Endodermal cell (in vitro differentiated cells): Measurements from ENCODE around the gene CD164. TPM values are rescaled to one million over a fixed set of nuclear protein-coding genes. Genes with fewer than 3 reads are reported as not detected.

ENCODE experiments used
- DNase-seq: peaks from one replicate; pipeline ENCODE4 v3.0.0-alpha.2; 2017
- H3K27ac ChIP-seq: 2 replicates; pipeline ENCODE4 v1.5.1; 2013; ENCODE audit warnings: mild to moderate bottlenecking, low read depth, low read length, moderate library complexity
- H3K27me3 ChIP-seq: 2 replicates; pipeline ENCODE4 v1.6.1; 2013; ENCODE audit warnings: mild to moderate bottlenecking, low read length, moderate library complexity; ENCODE audit not compliant: insufficient read depth, control insufficient read depth, poor library complexity, severe bottlenecking
- H3K36me3 ChIP-seq: 2 replicates; pipeline ENCODE4 v1.7.0; 2013; ENCODE audit warnings: mild to moderate bottlenecking, low read length, moderate library complexity; ENCODE audit not compliant: control insufficient read depth, insufficient read depth
- H3K4me1 ChIP-seq: one replicate; pipeline ENCODE4 v1.7.0; 2013; ENCODE audit warnings: low read length; ENCODE audit not compliant: control insufficient read depth, insufficient read depth
- H3K4me3 ChIP-seq: 2 replicates; pipeline ENCODE4 v1.5.1; 2013; ENCODE audit warnings: mild to moderate bottlenecking, low read length, moderate library complexity
- H3K9ac ChIP-seq: 2 replicates; pipeline ENCODE4 v1.6.1; 2013; ENCODE audit warnings: mild to moderate bottlenecking, low read length, moderate library complexity; ENCODE audit not compliant: poor library complexity, severe bottlenecking; ENCODE audit errors: extremely low read depth
- H3K9me3 ChIP-seq: 2 replicates; pipeline ENCODE4 v1.6.1; 2013; ENCODE audit warnings: mild to moderate bottlenecking, low read length, moderate library complexity; ENCODE audit not compliant: control insufficient read depth
- H3K27ac Mint-ChIP-seq: 2 replicates; pipeline ENCODE4 v1.8.0; 2020; ENCODE audit warnings: mixed read lengths
- H3K27me3 Mint-ChIP-seq: 2 replicates; pipeline ENCODE4 v1.8.0; 2021; ENCODE audit warnings: mild to moderate bottlenecking, mixed read lengths; ENCODE audit not compliant: insufficient read depth
- H3K36me3 Mint-ChIP-seq: 2 replicates; pipeline ENCODE4 v1.8.0; 2020; ENCODE audit warnings: low read depth, mixed read lengths
- H3K4me1 Mint-ChIP-seq: 2 replicates; pipeline ENCODE4 v1.8.0; 2020; ENCODE audit warnings: mixed read lengths
- H3K4me3 Mint-ChIP-seq: 2 replicates; pipeline ENCODE4 v1.8.0; 2020; ENCODE audit warnings: mild to moderate bottlenecking, moderate library complexity, mixed read lengths
- H3K9me3 Mint-ChIP-seq: 2 replicates; pipeline ENCODE4 v1.8.0; 2020; ENCODE audit warnings: mild to moderate bottlenecking, mixed read lengths
- WGBS, 2 experiments: methylation state at CpG; one replicate each; pipeline versions ENCODE4 v1.1.5 to v1.1.7; 2013; ENCODE audit warnings: missing lambda C conversion rate in 2 of 2, mixed read lengths in 1 of 2; ENCODE audit not compliant: insufficient coverage in 1 of 2, insufficient read length in 1 of 2; 5-methylcytosine and 5-hydroxymethylcytosine counted together
- total RNA-seq, 2 donors: library from RNA; stranded (reverse); fragmentation: NEBNext Ultra II Directional in 1 of 2; extraction: Animal tissue kit (Norgen Biotek cat#: 25700) in 1 of 2; gene quantifications; 2 replicates in 1 of 2; 3 replicates in 1 of 2; pipeline ENCODE4 v1.2.1, GENCODE V29; 2021
- TF ChIP-seq, protein P1 (sequence below): fragments of 200-600 bp; sonication (generic); conservative IDR thresholded peaks from 2 replicates; pipeline ENCODE4 v1.5.0; 2021; ENCODE audit warnings: antibody characterized with exemption, mild to moderate bottlenecking

Gene CD164
- total RNA-seq, 2 donors from 2014 or later = 120 to 126 TPM

- H3K27me3 ChIP-seq = no peaks in the 10 kb centered on the region
- no peak for DNase-seq
- no peak overlapping the region for H3K9ac ChIP-seq
- H3K4me3 ChIP-seq = no peak overlapping the region
- Mint-ChIP-seq H3K9me3 (peaks cover 1% of the 10 kb centered on the region), H3K4me3 (no peak overlapping the region), H3K27me3 (no peaks in the 10 kb centered on the region), H3K36me3 (no peaks in the 10 kb centered on the region), H3K27ac (no peak overlapping the region), H3K4me1 (peaks cover 1% of the 10 kb centered on the region)
- no peak overlapping the region for H3K27ac ChIP-seq
- TF ChIP-seq, protein P1, sequence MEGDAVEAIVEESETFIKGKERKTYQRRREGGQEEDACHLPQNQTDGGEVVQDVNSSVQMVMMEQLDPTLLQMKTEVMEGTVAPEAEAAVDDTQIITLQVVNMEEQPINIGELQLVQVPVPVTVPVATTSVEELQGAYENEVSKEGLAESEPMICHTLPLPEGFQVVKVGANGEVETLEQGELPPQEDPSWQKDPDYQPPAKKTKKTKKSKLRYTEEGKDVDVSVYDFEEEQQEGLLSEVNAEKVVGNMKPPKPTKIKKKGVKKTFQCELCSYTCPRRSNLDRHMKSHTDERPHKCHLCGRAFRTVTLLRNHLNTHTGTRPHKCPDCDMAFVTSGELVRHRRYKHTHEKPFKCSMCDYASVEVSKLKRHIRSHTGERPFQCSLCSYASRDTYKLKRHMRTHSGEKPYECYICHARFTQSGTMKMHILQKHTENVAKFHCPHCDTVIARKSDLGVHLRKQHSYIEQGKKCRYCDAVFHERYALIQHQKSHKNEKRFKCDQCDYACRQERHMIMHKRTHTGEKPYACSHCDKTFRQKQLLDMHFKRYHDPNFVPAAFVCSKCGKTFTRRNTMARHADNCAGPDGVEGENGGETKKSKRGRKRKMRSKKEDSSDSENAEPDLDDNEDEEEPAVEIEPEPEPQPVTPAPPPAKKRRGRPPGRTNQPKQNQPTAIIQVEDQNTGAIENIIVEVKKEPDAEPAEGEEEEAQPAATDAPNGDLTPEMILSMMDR = no peak
- H3K36me3 ChIP-seq = no peaks in the 10 kb centered on the region
- WGBS, 2 experiments = 93 to 94% methylated on average over 5 to 7 of the region's 7 CpGs
- H3K4me1 ChIP-seq = no peaks in the 10 kb centered on the region
- no peaks in the 10 kb centered on the region for H3K9me3 ChIP-seq
Measured at GRCh38 chr6:109326351-109326750, 55.9 kb downstream of the CD164 start.

DNA sequence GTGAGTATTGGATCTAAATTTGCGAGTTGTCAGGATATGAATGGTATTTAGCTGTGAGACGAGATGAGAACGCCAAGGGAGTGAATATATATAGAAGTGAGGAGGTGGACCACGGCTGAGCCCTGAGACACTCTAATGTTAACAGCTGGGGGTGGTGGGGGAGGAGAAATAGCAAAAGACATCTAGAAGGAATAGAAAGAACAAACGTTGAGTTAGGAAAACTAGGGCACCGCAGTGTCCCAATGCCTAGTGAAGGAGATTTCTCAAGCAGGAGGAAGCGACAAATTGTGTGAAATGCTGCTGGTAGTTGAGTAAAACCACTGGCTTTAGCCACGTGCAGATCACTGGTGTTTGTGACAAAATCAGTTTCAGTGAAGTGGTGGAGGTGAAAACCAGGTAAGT is 56.9 kb downstream of the CD164 start:
- Histone ChIP-seq H3K4me1 (no peaks in the 10 kb centered on the region), H3K9me3 (no peaks in the 10 kb centered on the region), H3K4me3 (no peak overlapping the region), H3K27ac (no peak overlapping the region), H3K36me3 (no peaks in the 10 kb centered on the region), H3K9ac (no peak overlapping the region), H3K27me3 (no peaks in the 10 kb centered on the region)
- H3K9me3 Mint-ChIP-seq = peaks cover 1% of the 10 kb centered on the region
- H3K36me3 Mint-ChIP-seq = no peaks in the 10 kb centered on the region
- H3K27me3 Mint-ChIP-seq = no peaks in the 10 kb centered on the region
- no peak overlapping the region for H3K4me3 Mint-ChIP-seq
- WGBS, 2 experiments = 83 to 87% methylated on average over 8 of the region's 8 CpGs
- no peak overlapping the region for H3K27ac Mint-ChIP-seq
- TF ChIP-seq, protein P1 = no peak
- no peak for DNase-seq
- H3K4me1 Mint-ChIP-seq = peaks cover 1% of the 10 kb centered on the region

- Histone ChIP-seq H3K4me3 (no peak overlapping the region), H3K27ac (no peak overlapping the region), H3K4me1 (no peaks in the 10 kb centered on the region), H3K36me3 (no peaks in the 10 kb centered on the region), H3K9me3 (no peaks in the 10 kb centered on the region), H3K27me3 (no peaks in the 10 kb centered on the region), H3K9ac (no peak overlapping the region)
- H3K9me3 Mint-ChIP-seq = peaks cover 1% of the 10 kb centered on the region
- no peaks in the 10 kb centered on the region for H3K27me3 Mint-ChIP-seq
- H3K36me3 Mint-ChIP-seq = no peaks in the 10 kb centered on the region
- H3K4me1 Mint-ChIP-seq = peaks cover 9% of the 10 kb centered on the region
- TF ChIP-seq, protein P1 = no peak
- DNase-seq = no peak
- no peak overlapping the region for H3K4me3 Mint-ChIP-seq
- H3K27ac Mint-ChIP-seq = no peak overlapping the region
- 89 to 95% methylated on average over 5 of the region's 5 CpGs for WGBS, 2 experiments
Measured at GRCh38 chr6:109323241-109323640, 59.0 kb downstream of the CD164 start.
